Stimulated activated naive CD4-positive, alpha-beta T cell treated with Interleukin-2 at 50 U/mL for 16 hours (primary cell): ENCODE measurements around the gene SRL.
"Not testable (repeated sequence)": the region's sequence is repeated elsewhere in the genome, so short reads cannot be mapped to it uniquely, and the experiment has no call there.

Experiments
- DNase-seq: peaks from one replicate; lab custom pipeline; 2025; lab: John Stamatoyannopoulos, UW

SRL gene

GRCh38 chr16:4260360-4260759, 18.5 kb upstream of the SRL start:
- DNase-seq: no peak

GRCh38 chr16:4257646-4258556, 16.0 kb upstream of the SRL start:
- DNase-seq: no peak

- DNase-seq: peak; percentile 99
Observed at GRCh38 chr16:4253394-4254150, 11.7 kb upstream of the SRL start.

- not testable (repeated sequence) for DNase-seq
Observed at GRCh38 chr16:4253012-4253393, 11.1 kb upstream of the SRL start.

- no peak for DNase-seq
Observed at GRCh38 chr16:4249530-4250308, 7.8 kb upstream of the SRL start.

- no peak for DNase-seq
Observed at GRCh38 chr16:4247460-4247784, 5.5 kb upstream of the SRL start.

GRCh38 chr16:4246777-4247459, 5.0 kb upstream of the SRL start:
- DNase-seq: no peak

GRCh38 chr16:4245077-4245791, 3.4 kb upstream of the SRL start:
- no peak for DNase-seq

GRCh38 chr16:4244254-4245076, 2.6 kb upstream of the SRL start:
- no peak for DNase-seq

GRCh38 chr16:4241258-4241927, 487 bp downstream of the SRL start:
- DNase-seq: no peak

- DNase-seq: no peak
Observed at GRCh38 chr16:4240624-4241023, 1.3 kb downstream of the SRL start.

GRCh38 chr16:4239682-4240175, 2.2 kb downstream of the SRL start:
- no peak for DNase-seq

GRCh38 chr16:4239020-4239419, 2.9 kb downstream of the SRL start:
- DNase-seq: no peak

- DNase-seq: no peak
Observed at GRCh38 chr16:4233431-4233830, 8.4 kb downstream of the SRL start.

GRCh38 chr16:4232541-4233386, 9.1 kb downstream of the SRL start:
- DNase-seq: no peak

GRCh38 chr16:4231886-4232285, 10.0 kb downstream of the SRL start:
- no peak for DNase-seq

GRCh38 chr16:4231367-4231766, 10.5 kb downstream of the SRL start:
- no peak for DNase-seq

- no peak for DNase-seq
Observed at GRCh38 chr16:4227040-4227332, 14.9 kb downstream of the SRL start.
